ENCODE data around the gene FNDC3B.
"Not testable (repeated sequence)": the region's sequence is repeated elsewhere in the genome, so short reads cannot be mapped to it uniquely, and the experiment has no call there.

FNDC3B gene

GRCh38 chr3:172039436-172040077 lies at the start of gene FNDC3B:
TSS of gene FNDC3B (plus strand) at chr3:172039578. CDS start at chr3:172112480, 72,902 bp downstream.
- peak; percentile 88 for DNase-seq (ENCODE audit: low spot score)

- not testable (repeated sequence) for DNase-seq (ENCODE audit: low spot score)
These were observed 49.1 kb upstream of the FNDC3B start for GRCh38 chr3:171990239-171990638.

GRCh38 chr3:171991166-171991565 lies 48.2 kb upstream of the FNDC3B start:
- no peak for DNase-seq (ENCODE audit: low spot score)

- DNase-seq (ENCODE audit: low spot score) = no peak
These were observed 44.5 kb upstream of the FNDC3B start for GRCh38 chr3:171994646-171995428.

- no peak for DNase-seq (ENCODE audit: low spot score)
These were observed 43.9 kb upstream of the FNDC3B start for GRCh38 chr3:171995486-171995885.

GRCh38 chr3:171996178-171996817 lies 43.1 kb upstream of the FNDC3B start:
- no peak for DNase-seq (ENCODE audit: low spot score)

- not testable (repeated sequence) for DNase-seq (ENCODE audit: low spot score)
These were observed 40.6 kb upstream of the FNDC3B start for GRCh38 chr3:171998731-171999130.

GRCh38 chr3:172001616-172002015 lies 37.8 kb upstream of the FNDC3B start:
- DNase-seq (ENCODE audit: low spot score) = not testable (repeated sequence)

- no peak for DNase-seq (ENCODE audit: low spot score)
These were observed 36.8 kb upstream of the FNDC3B start for GRCh38 chr3:172002512-172003078.

- DNase-seq (ENCODE audit: low spot score) = no peak
These were observed 36.2 kb upstream of the FNDC3B start for GRCh38 chr3:172003146-172003545.

- no peak for DNase-seq (ENCODE audit: low spot score)
These were observed 32.4 kb upstream of the FNDC3B start for GRCh38 chr3:172007065-172007370.

GRCh38 chr3:172009803-172010202 lies 29.6 kb upstream of the FNDC3B start:
- DNase-seq (ENCODE audit: low spot score) = no peak

- no peak for DNase-seq (ENCODE audit: low spot score)
These were observed 26.6 kb upstream of the FNDC3B start for GRCh38 chr3:172012775-172013174.

GRCh38 chr3:172014145-172014544 lies 25.2 kb upstream of the FNDC3B start:
- DNase-seq (ENCODE audit: low spot score) = no peak

GRCh38 chr3:172018364-172018763 lies 21.0 kb upstream of the FNDC3B start:
- DNase-seq (ENCODE audit: low spot score) = no peak

- no peak for DNase-seq (ENCODE audit: low spot score)
These were observed 18.6 kb upstream of the FNDC3B start for GRCh38 chr3:172020763-172021162.

GRCh38 chr3:172021164-172021563 lies 18.2 kb upstream of the FNDC3B start:
- DNase-seq (ENCODE audit: low spot score) = no peak

GRCh38 chr3:172021859-172022258 lies 17.5 kb upstream of the FNDC3B start:
- no peak for DNase-seq (ENCODE audit: low spot score)

- DNase-seq (ENCODE audit: low spot score) = no peak
These were observed 15.5 kb upstream of the FNDC3B start for GRCh38 chr3:172023915-172024314.

- no peak for DNase-seq (ENCODE audit: low spot score)
These were observed 14.7 kb upstream of the FNDC3B start for GRCh38 chr3:172024679-172025078.

GRCh38 chr3:172029425-172030098 lies 9.8 kb upstream of the FNDC3B start:
- no peak for DNase-seq (ENCODE audit: low spot score)

- DNase-seq (ENCODE audit: low spot score) = no peak
These were observed 9.2 kb upstream of the FNDC3B start for GRCh38 chr3:172030181-172030580.

Measured in hematopoietic multipotent progenitor cell treated with erythropoietin and hydrocortisone succinate and interleukin-3 and kit ligand, for 15 days (in vitro differentiated cells).